SK-N-MC (cell line): Measurements from ENCODE around the gene PXDC1.

Experiments used
- EZH2 ChIP-seq: fragments of 200-600 bp; sonication (generic); IDR thresholded peaks from one replicate; pipeline ENCODE4 v1.6.1; 2017; ENCODE audit warnings: antibody characterized with exemption
- FOXP2 ChIP-seq: optimal IDR thresholded peaks from 2 replicates; pipeline ENCODE3; 2011; ENCODE audit warnings: mild to moderate bottlenecking, moderate library complexity; ENCODE audit not compliant: insufficient read depth; ENCODE audit errors: extremely low read length, control extremely low read depth
- POLR2AphosphoS5 ChIP-seq: IDR thresholded peaks from 2 replicates; pipeline ENCODE4 v1.6.1; 2012; ENCODE audit warnings: mild to moderate bottlenecking, low read depth, low read length, borderline replicate concordance

- TF ChIP-seq EZH2 (no peak), POLR2AphosphoS5 (no peak), FOXP2 (no peak)
Measured at GRCh38 chr6:3707024-3707423, 44.5 kb downstream of the PXDC1 start.
